K562 (cell line): Measurements from ENCODE around the gene PDLIM5. TPM values are rescaled to one million over a fixed set of nuclear protein-coding genes. Genes with fewer than 3 reads are reported as not detected.

Experiments used
- ATAC-seq: fragments of 200-7000 bp; cut with Tn5 transposase; 3 replicates; pipeline ENCODE4 v1.9.1; 2020; ENCODE audit warnings: moderate library complexity
- BruUV-seq: library from RNA; stranded (reverse); fragments of 400-500 nt; replicated peaks from 2 replicates; lab custom pipeline; 2021; lab: Mats Ljungman, UMichigan
- CTCF ChIA-PET: fragments of 300-600 bp; formaldehyde crosslinking; extraction: SDS; loops from one replicate; lab custom pipeline; 2021; ENCODE audit warnings: low intra/inter-chr PET ratio; lab: Yijun Ruan, JAX
- POLR2A ChIA-PET: fragments of 300-600, 350-650 bp; sonication (Branson Sonifier 250); formaldehyde crosslinking; extraction: SDS; loops from one replicate; lab custom pipeline; 2021; ENCODE audit warnings: antibody characterized with exemption, inconsistent platforms; lab: Yijun Ruan, JAX
- DNase-seq, 4 experiments: peaks; one replicate each; pipeline versions ENCODE4 v3.0.0 to v3.0.0-alpha.2; 2011 to 2018; ENCODE audit warnings: low spot score in 3 of 4, mixed read lengths in 3 of 4; ENCODE audit errors: extremely low read depth in 1 of 4
- FAIRE-seq: peaks from 2 replicates; lab custom pipeline; 2011; peaks lifted over from hg19 to GRCh38; lab: Jason Lieb, UNC
- H2AFZ ChIP-seq: 2 replicates; pipeline ENCODE4 v1.6.0; 2011; ENCODE audit warnings: low read depth, low read length, control low read depth, inconsistent platforms
- H3K27ac ChIP-seq: fragments of 200-600 bp; 3 replicates; pipeline ENCODE4 v1.8.0; 2011; ENCODE audit warnings: low read depth, mild to moderate bottlenecking, control low read depth, inconsistent platforms, low read length, moderate library complexity, mixed read lengths; ENCODE audit errors: extremely low read depth
- H3K27me3 ChIP-seq, 2 experiments: fragments of 300-600 bp in 1 of 2; 2 replicates in 1 of 2; 3 replicates in 1 of 2; pipeline versions ENCODE4 v1.6.0 to v1.8.0; 2011; ENCODE audit warnings: inconsistent platforms in 2 of 2, low read length in 2 of 2, mild to moderate bottlenecking in 1 of 2, mixed read lengths in 1 of 2, moderate library complexity in 1 of 2; ENCODE audit not compliant: control insufficient read depth in 2 of 2, insufficient read depth in 2 of 2
- H3K36me3 ChIP-seq: fragments of 300-600 bp; 3 replicates; pipeline ENCODE4 v1.8.0; 2011; ENCODE audit warnings: mild to moderate bottlenecking, low read length, inconsistent platforms; ENCODE audit not compliant: control insufficient read depth, insufficient read depth
- H3K4me1 ChIP-seq, 2 experiments: fragments of 200-600 bp in 1 of 2; replicated peaks in 1 of 2; 2 replicates in 1 of 2; 3 replicates in 1 of 2; pipeline versions ENCODE4 v1.5.1 to v1.8.0; 2011; ENCODE audit warnings: inconsistent platforms in 2 of 2, low read length in 2 of 2, mild to moderate bottlenecking in 1 of 2, mixed read lengths in 1 of 2, moderate library complexity in 1 of 2; ENCODE audit not compliant: control insufficient read depth in 2 of 2, insufficient read depth in 2 of 2
- H3K4me2 ChIP-seq: 2 replicates; pipeline ENCODE4 v1.6.1; 2011; ENCODE audit warnings: low read length, control low read depth, inconsistent platforms, mixed read lengths; ENCODE audit not compliant: insufficient read depth
- H3K4me3 ChIP-seq: fragments of 200-600 bp; sonication (generic), shearing (Covaris generic); 2 replicates; pipeline ENCODE4 v1.5.1; 2016; ENCODE audit warnings: control low read depth, inconsistent platforms
- H3K79me2 ChIP-seq: fragments of 200-600 bp; 3 replicates; pipeline ENCODE4 v1.8.0; 2011; ENCODE audit warnings: low read length, inconsistent platforms; ENCODE audit not compliant: control insufficient read depth, insufficient read depth
- H3K9ac ChIP-seq, 2 experiments: 2 replicates each; pipeline versions ENCODE4 v1.6.0 to v1.6.1; 2011; ENCODE audit warnings: low read depth in 2 of 2, low read length in 2 of 2, control low read depth in 1 of 2, inconsistent platforms in 1 of 2, mild to moderate bottlenecking in 1 of 2, mixed read lengths in 1 of 2; ENCODE audit not compliant: insufficient read depth in 1 of 2
- H3K9me1 ChIP-seq: one replicate; pipeline ENCODE4 v1.6.0; 2011; ENCODE audit warnings: inconsistent platforms, mild to moderate bottlenecking, low read length, moderate library complexity; ENCODE audit not compliant: control insufficient read depth, insufficient read depth
- H3K9me3 ChIP-seq: replicated peaks from 2 replicates; pipeline ENCODE4 v1.5.1; 2011; ENCODE audit warnings: low read depth, low read length, inconsistent platforms; ENCODE audit not compliant: control insufficient read depth, insufficient read depth
- H4K20me1 ChIP-seq: replicated peaks from 2 replicates; pipeline ENCODE4 v1.6.1; 2011; ENCODE audit warnings: low read length, inconsistent platforms, mixed read lengths; ENCODE audit not compliant: control insufficient read depth, insufficient read depth
- PHF8 ChIP-seq: fragments of 200-600 bp; sonication (generic); IDR thresholded peaks from 2 replicates; pipeline ENCODE4 v1.6.1; 2012; ENCODE audit warnings: mixed run types, mild to moderate bottlenecking, inconsistent platforms, low read length, moderate library complexity, borderline replicate concordance
- PRMT5 ChIP-seq: sonication (generic); formaldehyde crosslinking; IDR thresholded peaks from 2 replicates; pipeline ENCODE4 v1.5.0; 2020; ENCODE audit warnings: missing genetic modification reagents
- RAD51 ChIP-seq: fragments of 450-650 bp; IDR thresholded peaks from 2 replicates; pipeline ENCODE4 v1.7.1; 2016; ENCODE audit warnings: low read depth, mild to moderate bottlenecking, borderline replicate concordance
- SMAD2 ChIP-seq: fragments of 150-350 bp; IDR thresholded peaks from 2 replicates; pipeline ENCODE4 v1.6.1; 2014; ENCODE audit warnings: low read depth, mild to moderate bottlenecking, low read length
- WGBS: fragments of 100-300 bp; shearing (Covaris generic); methylation state at CpG from one replicate; pipeline ENCODE4 v1.1.6; 2016; ENCODE audit warnings: low coverage, mixed read lengths; ENCODE audit not compliant: insufficient coverage; ENCODE audit errors: missing lambda C conversion rate; 5-methylcytosine and 5-hydroxymethylcytosine counted together
- in situ Hi-C: fragments of 300-500 bp; cut with MboI; formaldehyde crosslinking; loops from 4 replicates; pipeline ENCODE4 v1.15.0; 2018; ENCODE audit warnings: inconsistent platforms, mixed read lengths
- intact Hi-C: fragments of 100-400 bp; cut with micrococcal nuclease; formaldehyde crosslinking; loops from 2 replicates; pipeline ENCODE4 v1.14.2; 2022
- polyA plus RNA-seq, 8 experiments: library from polyadenylated mRNA; depleted of rRNA in 4 of 8; stranded (reverse) in 5 of 8; unstranded in 3 of 8; fragments of >200 nt; fragmentation: Nextera tagmentation in 2 of 8; fragmentation: Illumina TruSeq in 1 of 8; extraction: Ambion mirVana in 2 of 8; extraction: Trizol in 1 of 8; gene quantifications; 2 replicates each; pipeline versions ENCODE4 v1.2.1 to v1.2.3, GENCODE V29; 2011 to 2014; ENCODE audit warnings: inconsistent platforms in 1 of 8, missing spikeins in 1 of 8
- total RNA-seq, 7 experiments: library from RNA; depleted of rRNA in 6 of 7; stranded (reverse); fragments of >200 nt in 6 of 7; fragmentation: Illumina TruSeq in 2 of 7; extraction: Trizol in 2 of 7; gene quantifications; 2 replicates each; pipeline versions ENCODE4 v1.2.1 to v1.2.3, GENCODE V29; 2011 to 2021; ENCODE audit warnings: low replicate concordance in 1 of 7
- TF ChIP-seq, protein P1 (sequence below): fragments of 200-800 bp; sonication (Bioruptor generic); IDR thresholded peaks from 2 replicates; pipeline ENCODE4 v1.6.1; 2017; ENCODE audit warnings: missing genetic modification characterization, missing compliant biosample characterization
- TF ChIP-seq, protein P2 (sequence below): sonication (generic); formaldehyde crosslinking; IDR thresholded peaks from 2 replicates; pipeline ENCODE4 v1.9.0; 2022; ENCODE audit warnings: mild to moderate bottlenecking, missing genetic modification reagents
- TF ChIP-seq, protein P3 (sequence below): fragments of 250-450 bp; sonication (Bioruptor Pico); IDR thresholded peaks from 2 replicates; pipeline ENCODE4 v1.8.0; 2022; ENCODE audit warnings: moderate library complexity, mild to moderate bottlenecking, inconsistent platforms
- TF ChIP-seq, protein P4 (sequence below): fragments of 200-800 bp; sonication (Bioruptor generic); IDR thresholded peaks from 2 replicates; pipeline ENCODE4 v1.6.1; 2016; ENCODE audit warnings: missing genetic modification characterization, missing compliant biosample characterization
- TF ChIP-seq, protein P5 (sequence below): fragments of 450-650 bp; IDR thresholded peaks from 2 replicates; pipeline ENCODE4 v1.6.1; 2016; ENCODE audit warnings: low read depth, mild to moderate bottlenecking, moderate library complexity

Gene PDLIM5
- total and polyA plus RNA-seq, 9 of the 15 experiments (the other 6 are each of a cell fraction or from before 2014, with no cell fraction given) = 36.9 to 127 (median 62.5) TPM

DNA sequence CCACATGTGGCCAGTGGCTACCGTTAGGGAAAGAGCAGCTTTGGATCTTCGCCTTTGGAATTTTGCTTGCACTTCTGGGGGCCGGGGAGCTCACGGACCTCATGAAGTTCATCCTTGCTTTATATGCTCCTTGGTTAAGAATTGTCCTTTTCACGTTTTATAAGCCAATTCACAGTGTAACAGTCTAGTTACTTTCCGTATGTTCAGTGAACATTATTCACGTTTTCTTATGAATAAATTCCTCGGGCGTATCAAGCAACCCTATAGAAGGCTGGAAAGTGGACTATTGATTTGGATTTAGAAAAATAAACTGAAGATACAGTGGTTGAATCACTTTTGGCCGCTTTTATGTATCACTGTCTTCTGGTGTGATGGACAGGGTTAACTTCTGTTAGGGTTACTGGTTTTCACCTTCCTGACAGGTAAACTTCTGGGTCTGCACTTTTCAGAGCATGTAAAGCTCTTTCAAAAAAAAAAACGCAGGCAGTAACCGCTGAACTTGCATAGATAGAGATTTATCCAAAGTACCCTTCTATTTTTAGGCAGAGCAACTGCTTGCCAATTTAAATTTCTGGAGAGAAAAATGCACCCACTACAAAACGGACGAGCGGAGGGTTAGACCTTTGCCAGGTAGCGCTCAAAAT is 569 bp upstream of the PDLIM5 start:
- Histone ChIP-seq H3K9ac (peak overlapping the region; percentile 45 to 97), H4K20me1 (no peaks in the 10 kb centered on the region), H3K27me3 (no peaks in the 10 kb centered on the region), H3K4me3 (peak overlapping the region; percentile 84), H3K9me3 (no peaks in the 10 kb centered on the region), H3K36me3 (peaks cover 11% of the 10 kb centered on the region; the same call in 2 of the 3 replicates), H3K9me1 (no peaks in the 10 kb centered on the region), H3K79me2 (peaks cover 43% of the 10 kb centered on the region), H2AFZ (peak overlapping the region; percentile 95), H3K27ac (no peak overlapping the region; the same call in 2 of the 3 replicates), H3K4me2 (peak overlapping the region; percentile 78), H3K4me1 (peaks cover 4 to 16% of the 10 kb centered on the region in 2 experiments)
- FAIRE-seq = no peak
- POLR2A ChIA-PET = interaction anchor here (0.6 to 1.8 kb wide), 7 partner anchors 9 to 22 kb away, joined by 3 to 7 read pairs (median 4); no protein-coding TSS in a partner anchor
- 10% methylated on average over 16 of the region's 16 CpGs for WGBS
- in situ Hi-C loops = no loop called here
- BruUV-seq = no TSS peak
- no peak for DNase-seq
- ATAC-seq = no peak
- CTCF ChIA-PET = interaction anchor here (1.5 kb wide), 1 partner anchor 145 kb away, joined by 3 read pairs; no protein-coding TSS in a partner anchor
- intact Hi-C loops = loop anchor here (5.0 kb wide), 1 partner anchor 101 kb away; no protein-coding TSS in a partner anchor
- TF ChIP-seq, protein P1, sequence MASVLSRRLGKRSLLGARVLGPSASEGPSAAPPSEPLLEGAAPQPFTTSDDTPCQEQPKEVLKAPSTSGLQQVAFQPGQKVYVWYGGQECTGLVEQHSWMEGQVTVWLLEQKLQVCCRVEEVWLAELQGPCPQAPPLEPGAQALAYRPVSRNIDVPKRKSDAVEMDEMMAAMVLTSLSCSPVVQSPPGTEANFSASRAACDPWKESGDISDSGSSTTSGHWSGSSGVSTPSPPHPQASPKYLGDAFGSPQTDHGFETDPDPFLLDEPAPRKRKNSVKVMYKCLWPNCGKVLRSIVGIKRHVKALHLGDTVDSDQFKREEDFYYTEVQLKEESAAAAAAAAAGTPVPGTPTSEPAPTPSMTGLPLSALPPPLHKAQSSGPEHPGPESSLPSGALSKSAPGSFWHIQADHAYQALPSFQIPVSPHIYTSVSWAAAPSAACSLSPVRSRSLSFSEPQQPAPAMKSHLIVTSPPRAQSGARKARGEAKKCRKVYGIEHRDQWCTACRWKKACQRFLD (CRISPR knock-in tag) = 0 out of 2 replicates have a peak, but pooled peaks have one; percentile 2
- TF ChIP-seq, protein P2, sequence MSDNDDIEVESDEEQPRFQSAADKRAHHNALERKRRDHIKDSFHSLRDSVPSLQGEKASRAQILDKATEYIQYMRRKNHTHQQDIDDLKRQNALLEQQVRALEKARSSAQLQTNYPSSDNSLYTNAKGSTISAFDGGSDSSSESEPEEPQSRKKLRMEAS = no peak
- TF ChIP-seq, protein P3, sequence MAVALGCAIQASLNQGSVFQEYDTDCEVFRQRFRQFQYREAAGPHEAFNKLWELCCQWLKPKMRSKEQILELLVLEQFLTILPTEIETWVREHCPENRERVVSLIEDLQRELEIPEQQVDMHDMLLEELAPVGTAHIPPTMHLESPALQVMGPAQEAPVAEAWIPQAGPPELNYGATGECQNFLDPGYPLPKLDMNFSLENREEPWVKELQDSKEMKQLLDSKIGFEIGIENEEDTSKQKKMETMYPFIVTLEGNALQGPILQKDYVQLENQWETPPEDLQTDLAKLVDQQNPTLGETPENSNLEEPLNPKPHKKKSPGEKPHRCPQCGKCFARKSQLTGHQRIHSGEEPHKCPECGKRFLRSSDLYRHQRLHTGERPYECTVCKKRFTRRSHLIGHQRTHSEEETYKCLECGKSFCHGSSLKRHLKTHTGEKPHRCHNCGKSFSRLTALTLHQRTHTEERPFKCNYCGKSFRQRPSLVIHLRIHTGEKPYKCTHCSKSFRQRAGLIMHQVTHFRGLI (CRISPR knock-in tag) = no peak
- TF ChIP-seq, protein P4, sequence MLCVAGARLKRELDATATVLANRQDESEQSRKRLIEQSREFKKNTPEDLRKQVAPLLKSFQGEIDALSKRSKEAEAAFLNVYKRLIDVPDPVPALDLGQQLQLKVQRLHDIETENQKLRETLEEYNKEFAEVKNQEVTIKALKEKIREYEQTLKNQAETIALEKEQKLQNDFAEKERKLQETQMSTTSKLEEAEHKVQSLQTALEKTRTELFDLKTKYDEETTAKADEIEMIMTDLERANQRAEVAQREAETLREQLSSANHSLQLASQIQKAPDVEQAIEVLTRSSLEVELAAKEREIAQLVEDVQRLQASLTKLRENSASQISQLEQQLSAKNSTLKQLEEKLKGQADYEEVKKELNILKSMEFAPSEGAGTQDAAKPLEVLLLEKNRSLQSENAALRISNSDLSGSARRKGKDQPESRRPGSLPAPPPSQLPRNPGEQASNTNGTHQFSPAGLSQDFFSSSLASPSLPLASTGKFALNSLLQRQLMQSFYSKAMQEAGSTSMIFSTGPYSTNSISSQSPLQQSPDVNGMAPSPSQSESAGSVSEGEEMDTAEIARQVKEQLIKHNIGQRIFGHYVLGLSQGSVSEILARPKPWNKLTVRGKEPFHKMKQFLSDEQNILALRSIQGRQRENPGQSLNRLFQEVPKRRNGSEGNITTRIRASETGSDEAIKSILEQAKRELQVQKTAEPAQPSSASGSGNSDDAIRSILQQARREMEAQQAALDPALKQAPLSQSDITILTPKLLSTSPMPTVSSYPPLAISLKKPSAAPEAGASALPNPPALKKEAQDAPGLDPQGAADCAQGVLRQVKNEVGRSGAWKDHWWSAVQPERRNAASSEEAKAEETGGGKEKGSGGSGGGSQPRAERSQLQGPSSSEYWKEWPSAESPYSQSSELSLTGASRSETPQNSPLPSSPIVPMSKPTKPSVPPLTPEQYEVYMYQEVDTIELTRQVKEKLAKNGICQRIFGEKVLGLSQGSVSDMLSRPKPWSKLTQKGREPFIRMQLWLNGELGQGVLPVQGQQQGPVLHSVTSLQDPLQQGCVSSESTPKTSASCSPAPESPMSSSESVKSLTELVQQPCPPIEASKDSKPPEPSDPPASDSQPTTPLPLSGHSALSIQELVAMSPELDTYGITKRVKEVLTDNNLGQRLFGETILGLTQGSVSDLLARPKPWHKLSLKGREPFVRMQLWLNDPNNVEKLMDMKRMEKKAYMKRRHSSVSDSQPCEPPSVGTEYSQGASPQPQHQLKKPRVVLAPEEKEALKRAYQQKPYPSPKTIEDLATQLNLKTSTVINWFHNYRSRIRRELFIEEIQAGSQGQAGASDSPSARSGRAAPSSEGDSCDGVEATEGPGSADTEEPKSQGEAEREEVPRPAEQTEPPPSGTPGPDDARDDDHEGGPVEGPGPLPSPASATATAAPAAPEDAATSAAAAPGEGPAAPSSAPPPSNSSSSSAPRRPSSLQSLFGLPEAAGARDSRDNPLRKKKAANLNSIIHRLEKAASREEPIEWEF (CRISPR knock-in tag) = no peak
- TF ChIP-seq PHF8 = 0 out of 2 replicates have a peak, but pooled peaks have one; percentile 22
- no peak for TF ChIP-seq PRMT5 (CRISPR knock-in tag)
- TF ChIP-seq, protein P5, sequence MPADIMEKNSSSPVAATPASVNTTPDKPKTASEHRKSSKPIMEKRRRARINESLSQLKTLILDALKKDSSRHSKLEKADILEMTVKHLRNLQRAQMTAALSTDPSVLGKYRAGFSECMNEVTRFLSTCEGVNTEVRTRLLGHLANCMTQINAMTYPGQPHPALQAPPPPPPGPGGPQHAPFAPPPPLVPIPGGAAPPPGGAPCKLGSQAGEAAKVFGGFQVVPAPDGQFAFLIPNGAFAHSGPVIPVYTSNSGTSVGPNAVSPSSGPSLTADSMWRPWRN = no peak
- TF ChIP-seq SMAD2 = no peak
- TF ChIP-seq RAD51 = no peak
